NB4 (cell line): ENCODE data around the gene CLSTN2.

Experiments
- DNase-seq: peaks from one replicate; pipeline ENCODE4 v3.0.0; 2010; ENCODE audit warnings: low read depth
- H3K4me3 ChIP-seq: one replicate; pipeline ENCODE4 v1.5.1; 2011; ENCODE audit warnings: mild to moderate bottlenecking, low read depth, low read length, moderate library complexity
- MYC ChIP-seq: IDR thresholded peaks from 2 replicates; pipeline ENCODE4 v1.6.1; 2011; ENCODE audit warnings: low read depth, low read length
- POLR2A ChIP-seq: IDR thresholded peaks from 2 replicates; pipeline ENCODE4 v1.6.1; 2011; ENCODE audit warnings: mild to moderate bottlenecking; ENCODE audit not compliant: insufficient read length; ENCODE audit errors: extremely low read depth
- TF ChIP-seq, protein P1 (sequence below): IDR thresholded peaks from 2 replicates; pipeline ENCODE4 v1.6.1; 2011; ENCODE audit warnings: low read depth, low read length
- TF ChIP-seq, protein P2 (sequence below): IDR thresholded peaks from one replicate; pipeline ENCODE4 v1.5.1; 2012; ENCODE audit warnings: low read depth, low read length

CLSTN2 gene

GRCh38 chr3:140438736-140439470 is 503.9 kb downstream of the CLSTN2 start:
- no peak overlapping the region for H3K4me3 ChIP-seq
- DNase-seq: no peak
- TF ChIP-seq MYC: no peak
- TF ChIP-seq, protein P1, sequence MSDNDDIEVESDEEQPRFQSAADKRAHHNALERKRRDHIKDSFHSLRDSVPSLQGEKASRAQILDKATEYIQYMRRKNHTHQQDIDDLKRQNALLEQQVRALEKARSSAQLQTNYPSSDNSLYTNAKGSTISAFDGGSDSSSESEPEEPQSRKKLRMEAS: no peak
- TF ChIP-seq, protein P2, sequence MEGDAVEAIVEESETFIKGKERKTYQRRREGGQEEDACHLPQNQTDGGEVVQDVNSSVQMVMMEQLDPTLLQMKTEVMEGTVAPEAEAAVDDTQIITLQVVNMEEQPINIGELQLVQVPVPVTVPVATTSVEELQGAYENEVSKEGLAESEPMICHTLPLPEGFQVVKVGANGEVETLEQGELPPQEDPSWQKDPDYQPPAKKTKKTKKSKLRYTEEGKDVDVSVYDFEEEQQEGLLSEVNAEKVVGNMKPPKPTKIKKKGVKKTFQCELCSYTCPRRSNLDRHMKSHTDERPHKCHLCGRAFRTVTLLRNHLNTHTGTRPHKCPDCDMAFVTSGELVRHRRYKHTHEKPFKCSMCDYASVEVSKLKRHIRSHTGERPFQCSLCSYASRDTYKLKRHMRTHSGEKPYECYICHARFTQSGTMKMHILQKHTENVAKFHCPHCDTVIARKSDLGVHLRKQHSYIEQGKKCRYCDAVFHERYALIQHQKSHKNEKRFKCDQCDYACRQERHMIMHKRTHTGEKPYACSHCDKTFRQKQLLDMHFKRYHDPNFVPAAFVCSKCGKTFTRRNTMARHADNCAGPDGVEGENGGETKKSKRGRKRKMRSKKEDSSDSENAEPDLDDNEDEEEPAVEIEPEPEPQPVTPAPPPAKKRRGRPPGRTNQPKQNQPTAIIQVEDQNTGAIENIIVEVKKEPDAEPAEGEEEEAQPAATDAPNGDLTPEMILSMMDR: no peak
- TF ChIP-seq POLR2A: no peak

GRCh38 chr3:140439527-140439926 is 504.5 kb downstream of the CLSTN2 start:
- TF ChIP-seq POLR2A: no peak
- TF ChIP-seq, protein P2: no peak
- TF ChIP-seq MYC: no peak
- TF ChIP-seq, protein P1: no peak
- DNase-seq: no peak

DNA sequence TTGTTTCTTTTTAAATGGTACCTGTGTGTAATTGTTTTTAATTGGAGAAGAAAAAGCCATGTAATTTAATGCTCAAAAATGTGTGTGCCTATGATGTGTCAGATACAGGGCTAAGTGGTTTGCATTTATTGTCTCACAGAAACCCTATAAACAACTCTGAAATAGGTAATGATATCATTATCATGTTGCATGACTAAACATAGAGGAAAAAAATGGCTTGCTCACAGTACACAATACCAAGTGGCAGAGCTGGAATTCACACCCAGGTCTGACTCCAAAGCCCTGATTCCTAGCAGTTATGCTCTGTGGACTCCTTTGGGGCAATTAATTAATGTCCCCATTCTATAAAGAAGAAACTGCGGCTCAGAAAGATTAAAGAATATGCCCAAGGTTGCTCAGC is 505.5 kb downstream of the CLSTN2 start:
- TF ChIP-seq, protein P1: no peak
- TF ChIP-seq, protein P2: no peak
- TF ChIP-seq MYC (no peak), POLR2A (no peak)
- no peak overlapping the region for H3K4me3 ChIP-seq
- DNase-seq: no peak

More at GRCh38 chr3:140439527-140439926, 504.5 kb downstream of the CLSTN2 start:
- no peak overlapping the region for H3K4me3 ChIP-seq

- DNase-seq: no peak
- no peak overlapping the region for H3K4me3 ChIP-seq
- TF ChIP-seq MYC: no peak
- TF ChIP-seq, protein P1: no peak
- no peak for TF ChIP-seq POLR2A
- TF ChIP-seq, protein P2: no peak
Observed at GRCh38 chr3:140441006-140441405, 506.0 kb downstream of the CLSTN2 start.

- no peak for DNase-seq
- TF ChIP-seq, protein P2: no peak
- TF ChIP-seq MYC (no peak), POLR2A (no peak)
- TF ChIP-seq, protein P1: no peak
- H3K4me3 ChIP-seq: no peak overlapping the region
Observed at GRCh38 chr3:140442621-140443020, 507.6 kb downstream of the CLSTN2 start.
